ENCODE results near the gene PES1.
"Not testable (repeated sequence)": the region's sequence is repeated elsewhere in the genome, so short reads cannot be mapped to it uniquely, and the experiment has no call there.

Gene PES1

GRCh38 chr22:30627471-30627870, 35.8 kb upstream of the PES1 start:
- H3K4me3 ChIP-seq (ENCODE audit: low read depth, low read length): no peak overlapping the region
- H3K9me3 ChIP-seq (ENCODE audit: control insufficient read depth, insufficient read depth, low read depth, low read length): 0 out of 2 replicates have a peak, but pooled peaks cover 4% of the 10 kb centered on the region
- peaks cover 18% of the 10 kb centered on the region for H3K36me3 ChIP-seq (ENCODE audit: control insufficient read depth, insufficient read depth, low read length)
- no peaks in the 10 kb centered on the region for H3K27me3 ChIP-seq (ENCODE audit: control insufficient read depth, insufficient read depth, low read length)
- no peak overlapping the region for H3K27ac ChIP-seq (ENCODE audit: low read depth, low read length)
- no peaks in the 10 kb centered on the region for H3K4me1 ChIP-seq (ENCODE audit: control insufficient read depth, insufficient read depth, low read length)
- no peak overlapping the region for H3K9ac ChIP-seq (ENCODE audit: low read length)

- Histone ChIP-seq H3K27me3 (ENCODE audit: control insufficient read depth, insufficient read depth, low read length) (no peaks in the 10 kb centered on the region), H3K4me3 (ENCODE audit: low read depth, low read length) (no peak overlapping the region), H3K9me3 (ENCODE audit: control insufficient read depth, insufficient read depth, low read depth, low read length) (0 out of 2 replicates have a peak, but pooled peaks cover 4% of the 10 kb centered on the region), H3K4me1 (ENCODE audit: control insufficient read depth, insufficient read depth, low read length) (no peaks in the 10 kb centered on the region), H3K36me3 (ENCODE audit: control insufficient read depth, insufficient read depth, low read length) (peaks cover 25% of the 10 kb centered on the region), H3K27ac (ENCODE audit: low read depth, low read length) (no peak overlapping the region), H3K9ac (ENCODE audit: low read length) (no peak overlapping the region)
Observed at GRCh38 chr22:30626413-30626812, 34.7 kb upstream of the PES1 start.

GRCh38 chr22:30619909-30620308, 28.2 kb upstream of the PES1 start:
- H3K36me3 ChIP-seq (ENCODE audit: control insufficient read depth, insufficient read depth, low read length): peaks cover 63% of the 10 kb centered on the region

GRCh38 chr22:30617819-30618218, 26.1 kb upstream of the PES1 start:
- H3K27me3 ChIP-seq (ENCODE audit: control insufficient read depth, insufficient read depth, low read length): no peaks in the 10 kb centered on the region
- H3K9me3 ChIP-seq (ENCODE audit: control insufficient read depth, insufficient read depth, low read depth, low read length): no peaks in the 10 kb centered on the region
- H3K4me3 ChIP-seq (ENCODE audit: low read depth, low read length): no peak overlapping the region
- H3K9ac ChIP-seq (ENCODE audit: low read length): no peak overlapping the region
- peaks cover 74% of the 10 kb centered on the region for H3K36me3 ChIP-seq (ENCODE audit: control insufficient read depth, insufficient read depth, low read length)
- H3K4me1 ChIP-seq (ENCODE audit: control insufficient read depth, insufficient read depth, low read length): no peaks in the 10 kb centered on the region
- H3K27ac ChIP-seq (ENCODE audit: low read depth, low read length): no peak overlapping the region

More at GRCh38 chr22:30619909-30620308, 28.2 kb upstream of the PES1 start:
- H3K27ac ChIP-seq (ENCODE audit: low read depth, low read length); H3K9me3 ChIP-seq (ENCODE audit: control insufficient read depth, insufficient read depth, low read depth, low read length); H3K4me1 ChIP-seq (ENCODE audit: control insufficient read depth, insufficient read depth, low read length); H3K9ac ChIP-seq (ENCODE audit: low read length); H3K27me3 ChIP-seq (ENCODE audit: control insufficient read depth, insufficient read depth, low read length); H3K4me3 ChIP-seq (ENCODE audit: low read depth, low read length): not testable (repeated sequence)

- H3K36me3 ChIP-seq (ENCODE audit: control insufficient read depth, insufficient read depth, low read length): peaks cover 75% of the 10 kb centered on the region
- no peak overlapping the region for H3K4me3 ChIP-seq (ENCODE audit: low read depth, low read length)
- H3K4me1 ChIP-seq (ENCODE audit: control insufficient read depth, insufficient read depth, low read length): no peaks in the 10 kb centered on the region
- H3K27me3 ChIP-seq (ENCODE audit: control insufficient read depth, insufficient read depth, low read length): no peaks in the 10 kb centered on the region
- no peak overlapping the region for H3K27ac ChIP-seq (ENCODE audit: low read depth, low read length)
- no peak overlapping the region for H3K9ac ChIP-seq (ENCODE audit: low read length)
- H3K9me3 ChIP-seq (ENCODE audit: control insufficient read depth, insufficient read depth, low read depth, low read length): no peaks in the 10 kb centered on the region
Observed at GRCh38 chr22:30615543-30615954, 23.8 kb upstream of the PES1 start.

- H3K9ac ChIP-seq (ENCODE audit: low read length): no peak overlapping the region
- peaks cover 3% of the 10 kb centered on the region; the same call in 1 of the 2 replicates for H3K4me1 ChIP-seq (ENCODE audit: control insufficient read depth, insufficient read depth, low read length)
- no peak overlapping the region for H3K27ac ChIP-seq (ENCODE audit: low read depth, low read length)
- peaks cover 74% of the 10 kb centered on the region for H3K36me3 ChIP-seq (ENCODE audit: control insufficient read depth, insufficient read depth, low read length)
- no peaks in the 10 kb centered on the region for H3K27me3 ChIP-seq (ENCODE audit: control insufficient read depth, insufficient read depth, low read length)
- no peaks in the 10 kb centered on the region for H3K9me3 ChIP-seq (ENCODE audit: control insufficient read depth, insufficient read depth, low read depth, low read length)
- no peak overlapping the region for H3K4me3 ChIP-seq (ENCODE audit: low read depth, low read length)
Observed at GRCh38 chr22:30614879-30615278, 23.2 kb upstream of the PES1 start.

GRCh38 chr22:30614268-30614667, 22.6 kb upstream of the PES1 start:
- no peak overlapping the region for H3K27ac ChIP-seq (ENCODE audit: low read depth, low read length)
- H3K4me1 ChIP-seq (ENCODE audit: control insufficient read depth, insufficient read depth, low read length): peaks cover 9% of the 10 kb centered on the region
- H3K27me3 ChIP-seq (ENCODE audit: control insufficient read depth, insufficient read depth, low read length): no peaks in the 10 kb centered on the region
- peaks cover 70% of the 10 kb centered on the region for H3K36me3 ChIP-seq (ENCODE audit: control insufficient read depth, insufficient read depth, low read length)
- H3K9me3 ChIP-seq (ENCODE audit: control insufficient read depth, insufficient read depth, low read depth, low read length): no peaks in the 10 kb centered on the region
- no peak overlapping the region for H3K9ac ChIP-seq (ENCODE audit: low read length)
- no peak overlapping the region for H3K4me3 ChIP-seq (ENCODE audit: low read depth, low read length)

GRCh38 chr22:30612789-30613188, 21.1 kb upstream of the PES1 start:
- Histone ChIP-seq H3K27ac (ENCODE audit: low read depth, low read length) (no peak overlapping the region), H3K4me1 (ENCODE audit: control insufficient read depth, insufficient read depth, low read length) (peaks cover 23% of the 10 kb centered on the region), H3K9me3 (ENCODE audit: control insufficient read depth, insufficient read depth, low read depth, low read length) (no peaks in the 10 kb centered on the region), H3K9ac (ENCODE audit: low read length) (no peak overlapping the region), H3K4me3 (ENCODE audit: low read depth, low read length) (no peak overlapping the region), H3K36me3 (ENCODE audit: control insufficient read depth, insufficient read depth, low read length) (peaks cover 60% of the 10 kb centered on the region), H3K27me3 (ENCODE audit: control insufficient read depth, insufficient read depth, low read length) (no peaks in the 10 kb centered on the region)

- no peaks in the 10 kb centered on the region for H3K27me3 ChIP-seq (ENCODE audit: control insufficient read depth, insufficient read depth, low read length)
- peaks cover 31% of the 10 kb centered on the region for H3K4me1 ChIP-seq (ENCODE audit: control insufficient read depth, insufficient read depth, low read length)
- peaks cover 48% of the 10 kb centered on the region for H3K36me3 ChIP-seq (ENCODE audit: control insufficient read depth, insufficient read depth, low read length)
- H3K27ac ChIP-seq (ENCODE audit: low read depth, low read length): no peak overlapping the region
- no peak overlapping the region for H3K4me3 ChIP-seq (ENCODE audit: low read depth, low read length)
- no peaks in the 10 kb centered on the region for H3K9me3 ChIP-seq (ENCODE audit: control insufficient read depth, insufficient read depth, low read depth, low read length)
- no peak overlapping the region for H3K9ac ChIP-seq (ENCODE audit: low read length)
Observed at GRCh38 chr22:30611197-30611596, 19.5 kb upstream of the PES1 start.

- Histone ChIP-seq H3K4me3 (ENCODE audit: low read depth, low read length) (no peak overlapping the region), H3K27ac (ENCODE audit: low read depth, low read length) (no peak overlapping the region), H3K9me3 (ENCODE audit: control insufficient read depth, insufficient read depth, low read depth, low read length) (no peaks in the 10 kb centered on the region), H3K27me3 (ENCODE audit: control insufficient read depth, insufficient read depth, low read length) (no peaks in the 10 kb centered on the region), H3K9ac (ENCODE audit: low read length) (no peak overlapping the region), H3K36me3 (ENCODE audit: control insufficient read depth, insufficient read depth, low read length) (peaks cover 40% of the 10 kb centered on the region), H3K4me1 (ENCODE audit: control insufficient read depth, insufficient read depth, low read length) (peaks cover 39% of the 10 kb centered on the region)
Observed at GRCh38 chr22:30610299-30610698, 18.6 kb upstream of the PES1 start.

GRCh38 chr22:30609260-30610185, 17.8 kb upstream of the PES1 start:
- Histone ChIP-seq H3K4me3 (ENCODE audit: low read depth, low read length) (0 out of 2 replicates have a peak overlapping the region, but pooled peaks have one; percentile 17), H3K9ac (ENCODE audit: low read length) (peak overlapping the region; percentile 44), H3K9me3 (ENCODE audit: control insufficient read depth, insufficient read depth, low read depth, low read length) (no peaks in the 10 kb centered on the region), H3K27me3 (ENCODE audit: control insufficient read depth, insufficient read depth, low read length) (no peaks in the 10 kb centered on the region), H3K4me1 (ENCODE audit: control insufficient read depth, insufficient read depth, low read length) (peaks cover 41% of the 10 kb centered on the region), H3K36me3 (ENCODE audit: control insufficient read depth, insufficient read depth, low read length) (peaks cover 35% of the 10 kb centered on the region), H3K27ac (ENCODE audit: low read depth, low read length) (peak overlapping the region; percentile 49; the same call in 1 of the 2 replicates)
